SKM-1 treated with dmso at 0.1 percent for 144 hours (cell line): ENCODE data around the gene TLR7.

Experiments
- DNase-seq: peaks from one replicate; lab custom pipeline; 2025; ENCODE audit not compliant: unreplicated experiment; lab: John Stamatoyannopoulos, UW

The TLR7 gene

DNA sequence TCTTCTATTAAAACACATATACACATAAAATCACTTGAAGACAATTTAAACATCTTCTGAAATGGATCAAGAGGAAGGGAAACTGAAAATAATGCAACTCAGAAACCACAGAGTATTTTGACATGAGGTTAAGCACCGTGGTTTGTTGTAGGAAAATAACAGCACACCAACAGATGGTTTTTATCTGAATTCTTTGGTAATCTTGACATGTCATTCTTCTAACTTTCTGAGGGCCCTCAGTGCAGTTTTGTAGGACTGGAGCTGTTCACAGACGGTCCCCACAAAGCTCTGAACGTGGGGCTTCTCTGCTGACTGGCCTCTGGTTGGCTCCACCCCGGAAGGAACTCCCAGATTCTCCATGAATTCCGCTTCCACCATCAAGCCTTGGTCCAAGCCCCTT lies 23.6 kb downstream of the TLR7 start:
- DNase-seq = peak; percentile 51

DNA sequence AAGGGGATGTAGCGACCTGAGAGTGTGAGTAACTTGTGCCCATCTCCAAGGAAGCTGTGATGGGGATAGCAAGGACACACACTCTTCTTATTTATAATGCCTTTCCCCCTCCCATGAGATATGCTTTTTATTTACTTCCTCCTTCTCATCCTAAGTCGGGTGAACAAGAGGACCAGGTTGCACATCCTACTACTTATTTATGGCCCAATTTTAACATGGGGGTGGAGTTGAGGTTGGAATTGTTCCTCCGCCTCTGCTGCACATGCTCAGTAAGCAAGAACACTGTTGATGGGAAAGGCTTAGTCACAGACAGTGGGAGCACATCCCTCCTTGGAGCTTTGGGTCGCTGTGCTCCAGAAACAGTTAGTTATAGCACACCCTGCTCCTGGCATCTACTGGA lies 24.3 kb downstream of the TLR7 start:
- DNase-seq = peak; percentile 5

DNA sequence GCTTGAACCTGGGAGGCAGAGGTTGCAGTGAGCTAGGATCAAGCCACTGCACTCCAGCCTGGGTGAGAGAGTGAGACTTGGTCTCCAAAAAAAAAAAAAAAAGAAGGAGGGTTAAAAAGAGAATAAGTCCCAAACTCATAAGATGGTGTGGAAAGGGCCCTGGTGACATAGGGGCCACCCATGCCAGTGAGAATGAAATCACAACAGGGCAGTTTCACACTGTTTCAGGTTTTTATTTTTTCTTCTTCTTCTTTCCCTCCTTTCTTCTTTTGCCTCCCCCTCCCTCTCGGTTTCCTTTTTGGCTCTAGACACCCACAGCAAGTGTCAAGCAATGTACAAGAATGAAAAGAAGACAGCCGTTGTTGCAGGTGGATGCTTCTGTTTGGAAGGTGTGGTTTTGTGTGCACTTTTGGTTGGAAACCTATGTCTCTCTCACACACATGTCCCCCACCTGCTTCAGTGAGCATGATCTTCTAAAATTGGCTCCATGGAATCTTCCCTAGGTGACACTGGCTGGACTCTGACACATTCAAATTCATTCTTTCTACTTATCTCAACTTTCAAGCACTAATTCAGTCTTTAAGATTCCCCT lies 25.1 kb downstream of the TLR7 start:
- no peak for DNase-seq

DNA sequence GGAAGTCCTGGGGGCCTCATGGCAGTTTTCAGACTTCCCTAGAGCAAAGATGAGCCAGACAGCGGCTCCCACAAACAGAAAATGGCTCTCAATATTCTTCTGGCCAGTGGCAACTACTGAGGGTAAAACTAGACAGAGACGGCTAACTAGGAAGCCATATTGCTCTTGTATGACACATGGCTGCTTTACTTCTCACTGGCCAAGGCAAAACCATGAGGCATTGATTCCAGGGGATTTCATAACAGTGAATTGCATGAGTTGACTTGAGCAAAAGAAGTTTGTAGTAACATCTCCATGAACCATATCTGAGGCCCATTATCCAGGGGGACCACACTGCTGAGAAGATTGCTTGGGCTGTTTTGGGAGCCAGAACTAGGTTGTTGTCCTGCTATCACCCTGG lies 25.8 kb downstream of the TLR7 start:
- DNase-seq = no peak

DNA sequence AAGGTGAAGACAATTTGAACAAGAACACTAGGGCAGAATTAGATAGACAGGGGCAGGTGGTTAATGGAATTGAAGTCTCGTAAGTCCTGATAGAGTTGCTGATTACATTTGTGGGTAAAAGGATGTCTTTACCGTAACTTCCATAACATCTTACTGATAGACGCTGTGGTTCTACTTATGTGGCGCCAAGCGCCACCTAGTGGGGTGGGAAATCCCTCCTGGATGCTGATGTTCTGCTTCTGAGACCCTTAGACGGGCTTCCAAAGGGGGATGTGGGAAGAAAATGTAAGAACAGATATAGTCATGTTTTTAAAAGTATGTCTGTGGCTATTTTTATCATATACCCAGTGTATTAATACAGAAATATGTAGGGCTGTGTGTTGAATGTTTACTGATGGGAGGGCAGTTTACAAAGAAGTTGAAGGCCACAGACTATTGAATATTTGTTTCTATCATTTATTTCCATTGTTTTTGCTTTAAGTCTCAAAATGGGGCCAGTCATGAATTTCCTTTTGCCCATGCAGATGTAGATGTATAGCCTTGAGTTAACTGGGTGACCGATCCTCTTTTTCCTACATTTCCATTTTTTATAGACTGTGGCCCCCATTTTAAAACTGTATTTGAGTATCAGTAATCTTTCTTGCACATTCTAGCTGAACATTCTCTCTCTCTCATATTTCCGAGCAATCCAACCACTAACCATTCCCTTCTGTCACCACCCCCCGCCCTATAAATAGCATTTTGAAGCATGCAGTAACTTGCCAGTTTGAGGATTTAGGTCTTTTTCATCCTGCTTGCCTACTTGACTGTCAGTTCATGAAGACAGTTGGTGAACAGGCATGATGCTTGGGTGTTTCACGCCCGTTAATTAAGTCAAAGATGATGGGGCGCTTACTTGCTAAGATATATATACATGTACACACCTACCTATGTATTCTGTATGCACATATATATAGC lies 27.5 kb downstream of the TLR7 start:
- DNase-seq = no peak

DNA sequence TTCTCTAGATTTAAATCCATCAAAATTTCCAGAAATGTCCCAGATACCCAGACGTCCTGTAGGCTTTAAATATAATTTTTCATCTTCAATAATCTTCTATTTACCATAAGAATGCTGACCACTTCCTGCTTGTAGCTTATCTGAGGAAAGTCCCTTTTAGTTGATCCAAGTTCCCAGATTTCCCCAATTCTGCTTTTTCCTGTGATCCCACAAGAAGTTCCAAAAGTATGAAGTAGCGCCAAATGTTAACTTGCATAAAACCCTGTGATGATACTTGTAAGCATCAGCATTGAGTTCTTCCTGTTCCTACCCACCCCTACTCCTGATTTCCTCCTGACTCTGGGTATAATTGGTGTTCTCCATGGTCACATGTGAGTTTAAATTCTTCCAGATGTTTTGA lies 29.0 kb downstream of the TLR7 start:
- no peak for DNase-seq

DNA sequence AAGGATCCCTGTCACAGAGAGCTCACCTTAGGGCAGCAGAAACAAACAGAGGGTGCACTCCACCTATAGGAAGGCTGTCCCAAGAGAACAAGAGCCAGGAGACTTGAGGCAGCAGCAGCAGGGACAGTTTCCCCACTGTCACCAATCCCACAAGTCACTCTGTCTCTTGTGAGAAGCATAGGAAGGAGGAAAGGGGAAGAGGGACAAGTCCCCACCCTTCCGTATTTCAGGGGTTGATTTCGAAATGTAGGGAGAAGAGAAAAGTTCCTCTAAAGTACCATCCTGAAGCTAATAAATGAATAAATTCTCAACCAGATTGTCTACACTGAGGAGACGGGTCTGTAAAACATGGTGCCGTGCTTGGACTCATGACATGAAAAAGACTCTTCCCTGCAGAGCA lies 30.1 kb downstream of the TLR7 start:
- DNase-seq = peak; percentile 39

DNA sequence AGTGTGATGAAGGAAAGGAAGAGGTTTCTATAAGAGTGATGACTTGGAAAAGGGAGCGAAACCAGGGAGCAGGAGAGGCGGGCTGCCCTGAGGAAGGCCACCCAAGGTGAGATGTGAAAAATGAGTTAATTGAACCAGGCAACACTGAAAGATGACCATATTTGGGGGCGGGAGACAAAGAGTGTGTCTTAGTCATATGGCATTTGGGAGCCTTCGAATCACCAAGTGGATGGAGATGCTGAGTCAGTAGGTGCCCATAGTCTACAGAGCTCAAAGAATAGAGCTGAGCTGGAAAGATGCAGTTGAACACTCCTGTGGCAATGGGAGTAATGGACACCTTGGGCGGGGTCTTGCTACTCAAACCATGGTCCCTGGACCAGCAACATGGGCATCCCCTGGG lies 31.2 kb downstream of the TLR7 start:
- no peak for DNase-seq

DNA sequence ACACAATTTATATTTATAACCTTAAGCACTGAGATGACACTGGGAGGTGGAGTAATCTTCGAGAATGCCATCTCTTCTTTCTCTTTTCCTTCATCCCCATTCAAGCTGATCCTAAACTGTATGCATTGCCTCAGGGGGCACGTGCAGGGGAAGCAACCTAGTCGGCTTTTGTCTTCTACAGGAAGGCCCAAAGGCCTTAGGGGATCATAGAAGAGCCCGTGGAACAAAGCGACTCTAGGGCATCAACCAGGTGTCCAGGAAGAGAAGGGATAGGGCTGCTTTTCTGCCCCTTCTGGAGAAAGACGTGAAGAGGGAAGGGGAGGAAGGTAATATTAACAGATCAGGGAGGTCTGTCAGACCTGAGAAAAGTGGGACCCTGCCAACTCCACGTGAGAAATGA lies 32.6 kb downstream of the TLR7 start:
- no peak for DNase-seq

DNA sequence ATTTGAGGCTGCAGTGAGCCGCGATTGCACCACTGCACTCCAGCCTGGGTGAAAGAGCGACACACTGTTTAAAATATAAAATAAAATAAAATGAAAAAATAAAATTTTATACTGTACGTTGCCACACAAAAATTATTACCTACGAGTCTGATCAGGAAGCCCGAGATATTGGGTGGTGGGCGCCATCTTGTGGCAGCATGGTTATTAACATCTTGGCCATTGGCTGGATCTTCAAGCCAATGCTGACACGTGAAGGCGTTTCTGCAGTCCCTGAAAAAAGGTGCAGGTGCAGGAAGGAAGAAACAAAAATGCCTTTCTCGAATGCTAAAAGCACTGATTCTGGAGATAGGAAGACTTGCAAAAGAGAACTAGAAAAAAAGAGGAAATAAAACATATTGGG lies 34.6 kb downstream of the TLR7 start:
- DNase-seq = peak; percentile 37

DNA sequence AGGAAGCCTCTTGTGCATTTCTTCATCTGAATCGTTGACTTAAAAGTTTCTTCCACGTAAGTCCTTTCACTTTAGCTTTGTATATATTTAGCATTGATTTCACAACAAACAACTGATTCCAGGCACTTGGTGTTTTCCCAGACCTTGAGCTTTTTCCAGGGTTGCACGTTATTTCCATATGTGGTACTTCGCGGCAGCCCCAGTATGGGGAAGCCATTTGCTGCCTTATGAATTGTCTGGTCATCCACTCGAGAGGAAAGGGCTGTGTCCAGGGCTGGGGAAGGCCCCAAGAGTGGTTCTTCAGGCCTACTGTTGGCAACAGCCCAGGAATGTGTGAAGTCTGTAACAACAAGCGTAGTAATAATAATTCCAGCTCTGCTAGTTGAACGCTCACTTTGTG lies 36.8 kb downstream of the TLR7 start:
- DNase-seq = no peak

DNA sequence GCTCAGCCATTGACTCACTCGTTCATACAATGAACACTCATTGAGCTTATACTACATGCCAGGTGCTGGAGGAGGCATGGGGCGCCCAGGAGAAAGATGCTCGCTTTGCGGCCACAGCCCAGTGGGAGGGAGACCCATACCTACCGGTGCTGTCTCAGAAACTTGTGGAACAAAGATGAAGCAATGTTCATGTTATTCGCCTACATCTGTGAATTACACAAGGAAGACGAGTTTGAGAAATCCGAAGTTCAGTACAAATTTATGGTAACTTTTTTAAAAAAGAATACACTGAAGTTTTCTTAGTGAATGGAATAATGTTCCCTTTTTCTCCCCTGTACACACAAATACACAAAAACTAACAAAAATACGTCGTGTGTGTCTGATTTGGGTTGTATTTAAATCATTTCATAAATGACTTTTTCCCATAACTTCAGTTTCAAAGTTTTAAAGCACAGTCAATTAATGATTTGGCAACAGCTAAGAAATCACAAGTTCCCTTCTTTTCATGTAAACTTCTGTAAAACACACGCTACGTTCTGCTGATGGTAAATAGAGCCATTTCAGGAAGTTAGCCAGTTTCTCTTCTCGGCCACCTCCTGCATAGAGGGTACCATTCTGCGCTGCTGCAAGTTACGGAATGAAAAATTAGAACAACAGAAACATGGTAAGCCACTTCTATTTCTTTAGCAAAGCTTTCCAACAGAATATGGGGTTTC lies 39.3 kb downstream of the TLR7 start, which contains the start of gene TLR8:
Gene TLR8 (plus strand): TSS at position 575 of the 716 bp plus-strand sequence. CDS start 87 bp downstream, at position 662.
- DNase-seq = peak; percentile 67

DNA sequence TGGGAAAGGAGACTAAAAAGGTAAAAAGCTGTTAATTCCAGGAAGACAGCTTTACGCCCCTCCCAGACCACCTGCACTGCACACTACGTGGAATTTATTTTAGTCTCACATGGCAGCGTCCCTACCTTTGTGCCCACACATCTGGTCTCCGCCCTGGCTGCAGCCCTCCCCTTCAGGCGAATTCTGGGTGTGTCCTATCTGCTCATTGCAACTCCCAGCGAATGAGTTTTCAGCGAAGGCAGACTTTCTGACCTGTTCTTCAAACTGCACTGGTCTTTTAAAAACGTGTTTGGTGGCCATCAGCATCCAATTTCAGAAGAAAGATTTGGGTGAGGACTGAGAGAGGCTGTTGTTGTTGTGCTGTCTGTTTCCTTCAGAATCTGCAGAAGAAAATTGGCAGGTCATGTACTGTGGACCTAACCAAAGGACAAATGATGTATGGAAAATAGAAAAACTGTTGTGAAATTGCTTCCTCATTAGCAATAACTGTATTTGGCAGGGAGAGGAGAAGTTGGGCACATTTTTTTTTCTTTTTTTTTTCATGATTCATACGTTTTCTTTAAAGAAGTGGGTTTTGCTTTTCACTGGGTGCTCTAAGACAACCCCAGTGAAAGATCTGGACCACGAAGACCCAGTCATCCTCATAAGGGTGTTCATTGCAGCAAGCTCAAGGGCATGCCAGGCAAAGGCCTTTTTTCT lies 43.7 kb downstream of the TLR7 start:
- no peak for DNase-seq

DNA sequence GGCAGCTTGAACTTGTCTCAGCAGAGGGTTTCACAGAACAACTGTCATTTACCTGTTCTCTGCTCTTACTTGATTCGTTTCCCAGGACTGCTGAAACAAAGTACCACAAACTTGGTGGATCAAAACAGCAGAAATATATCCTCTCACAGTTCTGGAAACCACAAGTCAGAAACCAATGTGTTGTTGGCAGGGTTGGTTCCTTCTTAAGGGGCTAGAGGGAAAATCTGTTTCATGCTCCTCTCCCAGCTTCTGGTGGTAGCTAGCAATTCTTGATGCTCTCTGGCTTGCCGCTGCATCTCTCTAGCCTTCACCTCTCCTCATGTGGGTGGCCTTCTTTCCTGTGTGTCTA lies 44.2 kb downstream of the TLR7 start:
- no peak for DNase-seq

DNA sequence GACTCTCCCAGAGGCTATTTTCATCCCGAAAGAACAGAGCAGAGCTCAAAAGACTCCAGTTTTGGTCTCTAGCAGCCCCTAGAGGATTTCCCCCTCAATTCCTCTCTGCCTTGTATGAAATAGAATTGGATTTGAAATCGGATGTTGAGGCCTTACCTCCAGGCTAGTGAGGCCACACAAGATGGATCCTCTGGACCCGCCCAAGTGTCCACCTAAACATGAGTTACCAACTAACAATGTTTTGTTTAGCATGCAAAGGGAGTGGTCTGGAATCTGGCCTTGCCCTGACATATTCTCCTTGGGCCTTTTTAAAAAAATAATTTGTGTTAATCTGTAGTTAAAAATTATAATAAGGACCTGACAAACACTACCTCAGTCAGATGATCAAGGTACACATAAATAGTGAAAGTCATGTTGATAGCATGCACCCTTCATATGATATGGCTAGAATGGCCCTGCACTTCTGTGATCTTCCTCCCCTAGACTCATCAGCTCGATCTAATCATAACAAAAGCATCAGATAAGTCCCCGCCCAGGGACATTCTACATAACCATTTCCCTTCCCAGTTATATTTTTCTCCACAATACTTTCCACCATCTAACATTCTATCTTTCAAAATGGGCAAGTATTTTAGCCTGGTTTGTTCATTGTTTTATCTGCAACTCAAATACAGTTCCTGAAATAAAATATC lies 46.1 kb downstream of the TLR7 start:
- DNase-seq = no peak

DNA sequence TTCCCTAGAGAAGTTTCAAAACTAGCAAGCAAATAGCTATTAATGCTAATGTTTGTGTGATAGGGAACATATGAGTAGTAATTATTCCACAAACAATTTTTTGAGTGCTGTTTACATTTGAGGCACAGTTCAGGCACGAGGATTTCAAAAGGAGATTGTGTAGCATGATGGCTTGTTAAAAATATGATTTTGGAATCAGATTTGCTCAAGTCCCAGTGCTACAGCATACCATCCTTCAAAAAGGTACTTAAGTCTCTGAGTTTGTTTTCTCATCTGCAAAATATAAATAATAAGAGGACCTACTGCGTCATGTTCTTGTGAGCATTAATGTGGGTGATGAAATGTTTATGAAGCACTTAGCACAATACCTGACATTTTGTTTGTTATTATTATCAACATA lies 50.9 kb downstream of the TLR7 start:
- no peak for DNase-seq

DNA sequence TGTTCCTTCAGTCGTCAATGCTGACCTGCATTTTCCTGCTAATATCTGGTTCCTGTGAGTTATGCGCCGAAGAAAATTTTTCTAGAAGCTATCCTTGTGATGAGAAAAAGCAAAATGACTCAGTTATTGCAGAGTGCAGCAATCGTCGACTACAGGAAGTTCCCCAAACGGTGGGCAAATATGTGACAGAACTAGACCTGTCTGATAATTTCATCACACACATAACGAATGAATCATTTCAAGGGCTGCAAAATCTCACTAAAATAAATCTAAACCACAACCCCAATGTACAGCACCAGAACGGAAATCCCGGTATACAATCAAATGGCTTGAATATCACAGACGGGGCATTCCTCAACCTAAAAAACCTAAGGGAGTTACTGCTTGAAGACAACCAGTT lies 52.2 kb downstream of the TLR7 start:
- no peak for DNase-seq

DNA sequence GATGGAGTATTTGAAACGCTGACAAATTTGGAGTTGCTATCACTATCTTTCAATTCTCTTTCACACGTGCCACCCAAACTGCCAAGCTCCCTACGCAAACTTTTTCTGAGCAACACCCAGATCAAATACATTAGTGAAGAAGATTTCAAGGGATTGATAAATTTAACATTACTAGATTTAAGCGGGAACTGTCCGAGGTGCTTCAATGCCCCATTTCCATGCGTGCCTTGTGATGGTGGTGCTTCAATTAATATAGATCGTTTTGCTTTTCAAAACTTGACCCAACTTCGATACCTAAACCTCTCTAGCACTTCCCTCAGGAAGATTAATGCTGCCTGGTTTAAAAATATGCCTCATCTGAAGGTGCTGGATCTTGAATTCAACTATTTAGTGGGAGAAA lies 52.7 kb downstream of the TLR7 start:
- no peak for DNase-seq

DNA sequence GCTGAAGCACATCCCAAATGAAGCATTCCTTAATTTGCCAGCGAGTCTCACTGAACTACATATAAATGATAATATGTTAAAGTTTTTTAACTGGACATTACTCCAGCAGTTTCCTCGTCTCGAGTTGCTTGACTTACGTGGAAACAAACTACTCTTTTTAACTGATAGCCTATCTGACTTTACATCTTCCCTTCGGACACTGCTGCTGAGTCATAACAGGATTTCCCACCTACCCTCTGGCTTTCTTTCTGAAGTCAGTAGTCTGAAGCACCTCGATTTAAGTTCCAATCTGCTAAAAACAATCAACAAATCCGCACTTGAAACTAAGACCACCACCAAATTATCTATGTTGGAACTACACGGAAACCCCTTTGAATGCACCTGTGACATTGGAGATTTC lies 54.1 kb downstream of the TLR7 start:
- no peak for DNase-seq

DNA sequence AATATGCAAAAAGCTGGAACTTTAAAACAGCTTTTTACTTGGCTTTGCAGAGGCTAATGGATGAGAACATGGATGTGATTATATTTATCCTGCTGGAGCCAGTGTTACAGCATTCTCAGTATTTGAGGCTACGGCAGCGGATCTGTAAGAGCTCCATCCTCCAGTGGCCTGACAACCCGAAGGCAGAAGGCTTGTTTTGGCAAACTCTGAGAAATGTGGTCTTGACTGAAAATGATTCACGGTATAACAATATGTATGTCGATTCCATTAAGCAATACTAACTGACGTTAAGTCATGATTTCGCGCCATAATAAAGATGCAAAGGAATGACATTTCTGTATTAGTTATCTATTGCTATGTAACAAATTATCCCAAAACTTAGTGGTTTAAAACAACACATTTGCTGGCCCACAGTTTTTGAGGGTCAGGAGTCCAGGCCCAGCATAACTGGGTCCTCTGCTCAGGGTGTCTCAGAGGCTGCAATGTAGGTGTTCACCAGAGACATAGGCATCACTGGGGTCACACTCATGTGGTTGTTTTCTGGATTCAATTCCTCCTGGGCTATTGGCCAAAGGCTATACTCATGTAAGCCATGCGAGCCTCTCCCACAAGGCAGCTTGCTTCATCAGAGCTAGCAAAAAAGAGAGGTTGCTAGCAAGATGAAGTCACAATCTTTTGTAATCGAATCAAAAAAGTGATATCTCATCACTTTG lies 55.2 kb downstream of the TLR7 start:
- no peak for DNase-seq
